Sigmoid colon (tissue), 7 donors: ENCODE data around the gene YARS1. TPM values are rescaled to one million over a fixed set of nuclear protein-coding genes. Genes with fewer than 3 reads are reported as not detected.

Experiments used
- DNase-seq: peaks from one replicate; pipeline ENCODE4 v3.0.0-alpha.2; 2019
- H3K27ac ChIP-seq, 4 donors: fragments of 200-600 bp; sonication (generic); one replicate each; pipeline ENCODE4 v1.5.1; 2016 to 2019; ENCODE audit warnings: mild to moderate bottlenecking in 1 of 4
- H3K27me3 ChIP-seq, 3 donors: fragments of 200-600 bp; sonication (generic); one replicate each; pipeline ENCODE4 v1.5.1; 2019; ENCODE audit warnings: mild to moderate bottlenecking in 1 of 3
- H3K36me3 ChIP-seq, 4 donors: fragments of 200-600 bp; sonication (generic); one replicate each; pipeline ENCODE4 v1.5.1; 2016 to 2019
- H3K4me1 ChIP-seq, 4 donors: fragments of 200-600 bp; sonication (generic); one replicate each; pipeline ENCODE4 v1.5.1; 2017 to 2019
- H3K4me3 ChIP-seq, 4 donors: fragments of 200-600 bp; sonication (generic); one replicate each; pipeline ENCODE4 v1.5.1; 2017 to 2019; ENCODE audit warnings: mild to moderate bottlenecking in 2 of 4, moderate library complexity in 1 of 4
- H3K9me3 ChIP-seq, 4 donors: fragments of 200-600 bp in 3 of 4; sonication (generic) in 3 of 4; one replicate each; pipeline versions ENCODE4 v1.5.1 to v1.6.1; 2013 to 2019
- CTCF ChIP-seq, 4 experiments: fragments of 450-650 bp in 3 of 4; fragments of 200-600 bp in 1 of 4; IDR thresholded peaks; one replicate each; pipeline ENCODE4 v1.5.1; 2016 to 2019; ENCODE audit warnings: antibody characterized with exemption in 4 of 4, mild to moderate bottlenecking in 3 of 4, moderate library complexity in 2 of 4
- EP300 ChIP-seq, 4 donors: sonication (generic); formaldehyde crosslinking; IDR thresholded peaks; one replicate each; pipeline ENCODE4 v1.6.1; 2017; ENCODE audit warnings: antibody characterized with exemption in 4 of 4
- POLR2A ChIP-seq, 2 donors: fragments of 450-650 bp; IDR thresholded peaks; one replicate each; pipeline ENCODE4 v1.6.1; 2016; ENCODE audit warnings: antibody characterized with exemption in 2 of 2, mild to moderate bottlenecking in 2 of 2, moderate library complexity in 2 of 2
- POLR2AphosphoS5 ChIP-seq, 4 donors: sonication (generic); formaldehyde crosslinking; IDR thresholded peaks; one replicate each; pipeline ENCODE4 v1.6.1; 2017; ENCODE audit warnings: antibody characterized with exemption in 4 of 4
- WGBS, 2 donors: extraction: QIAGEN DNeasy Blood & Tissue Kit; methylation state at CpG; one replicate each; pipeline ENCODE4 v1.1.7; 2013; 5-methylcytosine and 5-hydroxymethylcytosine counted together
- intact Hi-C: fragments of 100-400 bp; cut with DNase I; formaldehyde crosslinking; loops from one replicate; pipeline ENCODE4 v1.15.1; 2023
- polyA plus RNA-seq, 3 donors: library from polyadenylated mRNA; stranded (reverse); fragments of 200-250 nt; gene quantifications; one replicate each; pipeline ENCODE4 v1.2.3, GENCODE V29; 2013
- total RNA-seq, 4 donors: library from RNA; depleted of rRNA; stranded (reverse); fragments of >200 nt; gene quantifications; one replicate each; pipeline ENCODE4 v1.1.0, GENCODE V29; 2016
- donor health status: healthy with polysubstance abuse.
- donor health status: Bipolar disorder and iron deficiency.
- donor health status: healthy.

YARS1 gene
- total and polyA plus RNA-seq, 7 donors = 28.7 to 65.2 (median 33.6) TPM

GRCh38 chr1:32774950-32775634, 42.1 kb downstream of the YARS1 start:
- DNase-seq = no peak
- H3K27me3 ChIP-seq = no peaks in the 10 kb centered on the region
- H3K27ac ChIP-seq = peak overlapping the region; percentile 8 to 21 (median 14)
- intact Hi-C loops = loop anchor here (10.0 kb wide), 1 partner anchor 250 kb away; no protein-coding TSS in a partner anchor
- TF ChIP-seq POLR2AphosphoS5 (IDR thresholded peaks at IDR 0.05) (no peak), CTCF (IDR thresholded peaks at IDR 0.05) (no peak), EP300 (IDR thresholded peaks at IDR 0.05) (no peak), POLR2A (IDR thresholded peaks at IDR 0.05) (no peak)
- WGBS, 2 donors = 40 to 57% methylated on average over 2 of the region's 2 CpGs
- peaks cover 0 to 7% (median 5%) of the 10 kb centered on the region in 4 donors for H3K4me1 ChIP-seq
- H3K4me3 ChIP-seq = no peak overlapping the region
- peaks cover 8 to 70% (median 22%) of the 10 kb centered on the region in 4 donors for H3K36me3 ChIP-seq
- H3K9me3 ChIP-seq = no peaks in the 10 kb centered on the region

DNA sequence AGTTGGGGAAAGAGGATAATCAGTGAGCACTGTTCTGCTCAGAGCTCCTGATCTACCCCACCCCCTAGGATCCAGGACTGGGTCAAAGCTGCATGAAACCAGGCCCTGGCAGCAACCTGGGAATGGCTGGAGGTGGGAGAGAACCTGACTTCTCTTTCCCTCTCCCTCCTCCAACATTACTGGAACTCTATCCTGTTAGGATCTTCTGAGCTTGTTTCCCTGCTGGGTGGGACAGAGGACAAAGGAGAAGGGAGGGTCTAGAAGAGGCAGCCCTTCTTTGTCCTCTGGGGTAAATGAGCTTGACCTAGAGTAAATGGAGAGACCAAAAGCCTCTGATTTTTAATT, 42.7 kb downstream of the YARS1 start:
- peaks cover 2 to 68% (median 16%) of the 10 kb centered on the region in 4 donors for H3K36me3 ChIP-seq
- DNase-seq = no peak
- no peaks in the 10 kb centered on the region for H3K9me3 ChIP-seq
- no peak overlapping the region for H3K27ac ChIP-seq
- H3K27me3 ChIP-seq = no peaks in the 10 kb centered on the region
- peaks cover 0 to 7% (median 5%) of the 10 kb centered on the region in 4 donors for H3K4me1 ChIP-seq
- intact Hi-C loops = loop anchor here (10.0 kb wide), 1 partner anchor 250 kb away; no protein-coding TSS in a partner anchor
- no peak for TF ChIP-seq EP300 (IDR thresholded peaks at IDR 0.05)
- no peak for TF ChIP-seq CTCF (IDR thresholded peaks at IDR 0.05)
- TF ChIP-seq POLR2A (IDR thresholded peaks at IDR 0.05) = no peak
- TF ChIP-seq POLR2AphosphoS5 (IDR thresholded peaks at IDR 0.05) = no peak
- no peak overlapping the region for H3K4me3 ChIP-seq

- Histone ChIP-seq H3K9me3 (no peaks in the 10 kb centered on the region), H3K27me3 (no peaks in the 10 kb centered on the region), H3K36me3 (peaks cover 0 to 63% (median 11%) of the 10 kb centered on the region in 4 donors), H3K4me3 (no peak overlapping the region), H3K27ac (no peak overlapping the region), H3K4me1 (peaks cover 0 to 7% (median 5%) of the 10 kb centered on the region in 4 donors)
- WGBS, 2 donors = 90 to 92% methylated on average over 7 of the region's 7 CpGs
- intact Hi-C loops = loop anchor here (1.0 to 10.0 kb wide), 2 partner anchors 62 to 249 kb away; no protein-coding TSS in a partner anchor
- TF ChIP-seq CTCF (IDR thresholded peaks at IDR 0.05) = no peak
- no peak for TF ChIP-seq POLR2AphosphoS5 (IDR thresholded peaks at IDR 0.05)
- no peak for TF ChIP-seq POLR2A (IDR thresholded peaks at IDR 0.05)
- no peak for TF ChIP-seq EP300 (IDR thresholded peaks at IDR 0.05)
- DNase-seq = no peak
Observed at GRCh38 chr1:32773764-32774463, 43.2 kb downstream of the YARS1 start.

- Histone ChIP-seq H3K36me3 (peaks cover 0 to 56% (median 10%) of the 10 kb centered on the region in 4 donors), H3K4me3 (no peak overlapping the region), H3K27ac (no peak overlapping the region), H3K4me1 (peaks cover 0 to 7% (median 5%) of the 10 kb centered on the region in 4 donors), H3K27me3 (no peaks in the 10 kb centered on the region), H3K9me3 (no peaks in the 10 kb centered on the region)
- 18 to 42% methylated on average over 9 of the region's 9 CpGs for WGBS, 2 donors
- intact Hi-C loops = loop anchor here (1.0 to 10.0 kb wide), 2 partner anchors 61 to 248 kb away; no protein-coding TSS in a partner anchor
- TF ChIP-seq CTCF (IDR thresholded peaks at IDR 0.05) (peak; percentile 75 to 93 (median 88)), EP300 (IDR thresholded peaks at IDR 0.05) (no peak)
- DNase-seq = peak; percentile 92
Observed at GRCh38 chr1:32773018-32773763, 44.0 kb downstream of the YARS1 start.
